Measurements from ENCODE around the gene ARAP2.

DNA sequence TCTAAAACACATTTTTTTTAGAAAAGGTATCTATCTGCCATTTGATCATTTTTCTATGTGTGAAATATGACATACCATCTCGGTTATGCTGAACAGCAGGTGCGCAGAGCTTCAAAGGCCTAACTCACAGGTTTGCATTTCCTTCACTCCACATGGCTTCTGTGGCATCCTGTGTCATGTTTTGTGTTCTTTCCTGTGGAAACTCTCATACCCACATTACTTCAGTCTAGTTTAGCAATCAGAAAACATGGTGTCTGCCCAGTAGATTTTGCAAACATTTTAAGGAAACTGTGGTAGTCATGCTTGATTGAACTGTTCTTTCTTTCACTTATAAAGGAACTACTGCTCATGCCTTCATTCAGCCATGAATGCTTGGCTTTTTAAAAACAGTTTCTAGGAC is 11.3 kb upstream of the ARAP2 start:
- TF ChIP-seq CTCF (IDR thresholded peaks at IDR 0.05) (no peak), POLR2A (IDR thresholded peaks at IDR 0.05) (no peak)

Data from gastroesophageal sphincter (tissue), 3 donors.